GM21390 (cell line): ENCODE data around the gene OR10D3.
A peak's percentile ranks its signal among the peaks of the same experiment; 100 is the strongest.
"Not testable (repeated sequence)": the region's sequence is repeated elsewhere in the genome, so short reads cannot be mapped to it uniquely, and the experiment has no call there.

Experiments
- ATAC-seq: cut with Tn5 transposase; IDR thresholded peaks from one replicate; pipeline ENCODE4 v1.9.1; 2021; ENCODE audit not compliant: unreplicated experiment

OR10D3 gene

GRCh38 chr11:124194293-124195188, 11.4 kb downstream of the OR10D3 start:
- peak; percentile 7 for ATAC-seq

- ATAC-seq: peak; percentile 82
These were observed 12.1 kb downstream of the OR10D3 start for GRCh38 chr11:124195189-124195734.

GRCh38 chr11:124197999-124198398, 14.9 kb downstream of the OR10D3 start:
- ATAC-seq: no peak

- ATAC-seq: no peak
These were observed 15.8 kb downstream of the OR10D3 start for GRCh38 chr11:124198897-124199296.

GRCh38 chr11:124199702-124200101, 16.6 kb downstream of the OR10D3 start:
- ATAC-seq: no peak

- ATAC-seq: no peak
These were observed 17.5 kb downstream of the OR10D3 start for GRCh38 chr11:124200671-124201070.

GRCh38 chr11:124202951-124203350, 19.8 kb downstream of the OR10D3 start:
- ATAC-seq: no peak

- no peak for ATAC-seq
These were observed 20.9 kb downstream of the OR10D3 start for GRCh38 chr11:124204008-124204407.

GRCh38 chr11:124207102-124207792, 24.1 kb downstream of the OR10D3 start:
- no peak for ATAC-seq

GRCh38 chr11:124209824-124210357, 26.7 kb downstream of the OR10D3 start:
- ATAC-seq: no peak

GRCh38 chr11:124210421-124210820, 27.3 kb downstream of the OR10D3 start:
- no peak for ATAC-seq

- no peak for ATAC-seq
These were observed 28.2 kb downstream of the OR10D3 start for GRCh38 chr11:124211321-124211720.

- no peak for ATAC-seq
These were observed 30.9 kb downstream of the OR10D3 start for GRCh38 chr11:124214027-124214426.

GRCh38 chr11:124219126-124219525, 36.0 kb downstream of the OR10D3 start:
- ATAC-seq: no peak

- no peak for ATAC-seq
These were observed 39.3 kb downstream of the OR10D3 start for GRCh38 chr11:124222407-124222806.

GRCh38 chr11:124224618-124225423, 41.7 kb downstream of the OR10D3 start:
- not testable (repeated sequence) for ATAC-seq

- no peak for ATAC-seq
These were observed 42.3 kb downstream of the OR10D3 start for GRCh38 chr11:124225471-124225870.

GRCh38 chr11:124233376-124233775, 50.2 kb downstream of the OR10D3 start:
- ATAC-seq: no peak
